Stimulated activated memory B cell treated with anti-CD40 and anti-IgM and Interleukin-4, amounts not matched to agents 10 μg/mL and 1 μg/mL and 100 μg/mL, for 72 hours (primary cell): ENCODE data around the gene CHRDL1.
"Not testable (repeated sequence)": the region's sequence is repeated elsewhere in the genome, so short reads cannot be mapped to it uniquely, and the experiment has no call there.

ENCODE experiments used
- ATAC-seq: fragments of 150-1000 bp; cut with Tn5 transposase; 2 replicates; pipeline ENCODE4 v1.10.0; 2021
- H3K27ac Mint-ChIP-seq: one replicate; pipeline ENCODE4 v1.8.0; 2022; ENCODE audit warnings: mild to moderate bottlenecking, mixed read lengths
- H3K27me3 Mint-ChIP-seq: one replicate; pipeline ENCODE4 v1.8.0; 2022; ENCODE audit warnings: mixed read lengths
- H3K36me3 Mint-ChIP-seq: one replicate; pipeline ENCODE4 v1.8.0; 2022; ENCODE audit warnings: mixed read lengths
- H3K4me1 Mint-ChIP-seq: one replicate; pipeline ENCODE4 v1.8.0; 2022; ENCODE audit warnings: mixed read lengths
- H3K4me3 Mint-ChIP-seq: one replicate; pipeline ENCODE4 v1.8.0; 2022; ENCODE audit warnings: mild to moderate bottlenecking, moderate library complexity, mixed read lengths
- H3K9me3 Mint-ChIP-seq: one replicate; pipeline ENCODE4 v1.8.0; 2022; ENCODE audit warnings: mixed read lengths

Gene CHRDL1

GRCh38 chrX:110795645-110796406 is at the start of gene CHRDL1:
TSS of gene CHRDL1 (minus strand) at chrX:110795817. CDS start at chrX:110792181, 3,636 bp downstream.
- Mint-ChIP-seq H3K9me3 (no peaks in the 10 kb centered on the region), H3K4me3 (no peak within 1 kb of the TSS), H3K4me1 (no peaks in the 10 kb centered on the region), H3K27ac (no peak within 1 kb of the TSS), H3K27me3 (peaks cover 8% of the 10 kb centered on the region), H3K36me3 (no peaks in the 10 kb centered on the region)
- ATAC-seq = no peak

- Mint-ChIP-seq H3K27ac (no peak overlapping the region), H3K4me1 (peaks cover 5% of the 10 kb centered on the region), H3K4me3 (no peak overlapping the region), H3K27me3 (no peaks in the 10 kb centered on the region), H3K9me3 (no peaks in the 10 kb centered on the region), H3K36me3 (no peaks in the 10 kb centered on the region)
- ATAC-seq = no peak
Observed at GRCh38 chrX:110836982-110837381, 41.4 kb upstream of the CHRDL1 start.

- Mint-ChIP-seq H3K27ac (no peak overlapping the region), H3K36me3 (no peaks in the 10 kb centered on the region), H3K4me3 (no peak overlapping the region), H3K4me1 (peaks cover 5% of the 10 kb centered on the region), H3K9me3 (no peaks in the 10 kb centered on the region), H3K27me3 (no peaks in the 10 kb centered on the region)
- no peak for ATAC-seq
Observed at GRCh38 chrX:110836451-110836850, 40.8 kb upstream of the CHRDL1 start.

- Mint-ChIP-seq H3K4me3 (no peak overlapping the region), H3K4me1 (peaks cover 5% of the 10 kb centered on the region), H3K27ac (no peak overlapping the region), H3K36me3 (no peaks in the 10 kb centered on the region), H3K9me3 (no peaks in the 10 kb centered on the region), H3K27me3 (no peaks in the 10 kb centered on the region)
- no peak for ATAC-seq
Observed at GRCh38 chrX:110836001-110836400, 40.4 kb upstream of the CHRDL1 start.

- H3K4me3 Mint-ChIP-seq = no peak overlapping the region
- ATAC-seq = no peak
Observed at GRCh38 chrX:110825972-110826371, 30.4 kb upstream of the CHRDL1 start.

GRCh38 chrX:110816543-110816942 is 20.9 kb upstream of the CHRDL1 start:
- not testable (repeated sequence) for H3K4me3 Mint-ChIP-seq, H3K27me3 Mint-ChIP-seq, H3K4me1 Mint-ChIP-seq, H3K9me3 Mint-ChIP-seq, H3K27ac Mint-ChIP-seq, H3K36me3 Mint-ChIP-seq, ATAC-seq

More at GRCh38 chrX:110825972-110826371, 30.4 kb upstream of the CHRDL1 start:
- Mint-ChIP-seq H3K27me3 (no peaks in the 10 kb centered on the region), H3K4me1 (no peaks in the 10 kb centered on the region), H3K27ac (no peak overlapping the region), H3K36me3 (no peaks in the 10 kb centered on the region), H3K9me3 (no peaks in the 10 kb centered on the region)

GRCh38 chrX:110806145-110806544 is 10.5 kb upstream of the CHRDL1 start:
- no peaks in the 10 kb centered on the region for H3K27me3 Mint-ChIP-seq
- no peaks in the 10 kb centered on the region for H3K36me3 Mint-ChIP-seq
- H3K4me3 Mint-ChIP-seq = no peak overlapping the region
- no peak for ATAC-seq
- no peaks in the 10 kb centered on the region for H3K4me1 Mint-ChIP-seq
- no peak overlapping the region for H3K27ac Mint-ChIP-seq
- H3K9me3 Mint-ChIP-seq = no peaks in the 10 kb centered on the region

GRCh38 chrX:110805303-110805702 is 9.7 kb upstream of the CHRDL1 start:
- Mint-ChIP-seq H3K9me3 (no peaks in the 10 kb centered on the region), H3K4me3 (no peak overlapping the region), H3K36me3 (no peaks in the 10 kb centered on the region), H3K27me3 (no peaks in the 10 kb centered on the region), H3K4me1 (no peaks in the 10 kb centered on the region), H3K27ac (no peak overlapping the region)
- ATAC-seq = no peak

GRCh38 chrX:110804446-110804845 is 8.8 kb upstream of the CHRDL1 start:
- H3K27me3 Mint-ChIP-seq = no peaks in the 10 kb centered on the region
- no peaks in the 10 kb centered on the region for H3K9me3 Mint-ChIP-seq
- no peaks in the 10 kb centered on the region for H3K36me3 Mint-ChIP-seq
- H3K4me3 Mint-ChIP-seq = no peak overlapping the region
- H3K27ac Mint-ChIP-seq = no peak overlapping the region
- no peak for ATAC-seq
- H3K4me1 Mint-ChIP-seq = no peaks in the 10 kb centered on the region

GRCh38 chrX:110803506-110803905 is 7.9 kb upstream of the CHRDL1 start:
- Mint-ChIP-seq H3K36me3 (no peaks in the 10 kb centered on the region), H3K9me3 (no peaks in the 10 kb centered on the region), H3K4me3 (no peak overlapping the region), H3K27ac (no peak overlapping the region), H3K4me1 (no peaks in the 10 kb centered on the region), H3K27me3 (no peaks in the 10 kb centered on the region)
- no peak for ATAC-seq

GRCh38 chrX:110796407-110796697 is 735 bp upstream of the CHRDL1 start:
- H3K36me3 Mint-ChIP-seq = no peaks in the 10 kb centered on the region
- H3K4me1 Mint-ChIP-seq = no peaks in the 10 kb centered on the region
- no peak overlapping the region for H3K27ac Mint-ChIP-seq
- H3K9me3 Mint-ChIP-seq = no peaks in the 10 kb centered on the region
- peaks cover 8% of the 10 kb centered on the region for H3K27me3 Mint-ChIP-seq
- H3K4me3 Mint-ChIP-seq = no peak overlapping the region
- ATAC-seq = no peak

- ATAC-seq = no peak
- Mint-ChIP-seq H3K4me3 (no peak overlapping the region), H3K36me3 (no peaks in the 10 kb centered on the region), H3K9me3 (no peaks in the 10 kb centered on the region), H3K27me3 (peaks cover 8% of the 10 kb centered on the region), H3K27ac (no peak overlapping the region), H3K4me1 (no peaks in the 10 kb centered on the region)
Observed at GRCh38 chrX:110794601-110795000, 1.0 kb downstream of the CHRDL1 start.

- H3K27me3 Mint-ChIP-seq = peaks cover 3% of the 10 kb centered on the region
- no peaks in the 10 kb centered on the region for H3K9me3 Mint-ChIP-seq
- H3K36me3 Mint-ChIP-seq = no peaks in the 10 kb centered on the region
- no peak overlapping the region for H3K4me3 Mint-ChIP-seq
- H3K27ac Mint-ChIP-seq = no peak overlapping the region
- H3K4me1 Mint-ChIP-seq = no peaks in the 10 kb centered on the region
- no peak for ATAC-seq
Observed at GRCh38 chrX:110791071-110791470, 4.5 kb downstream of the CHRDL1 start.

- H3K36me3 Mint-ChIP-seq = no peaks in the 10 kb centered on the region
- no peak overlapping the region for H3K27ac Mint-ChIP-seq
- no peak for ATAC-seq
- H3K4me1 Mint-ChIP-seq = no peaks in the 10 kb centered on the region
- no peak overlapping the region for H3K4me3 Mint-ChIP-seq
- no peaks in the 10 kb centered on the region for H3K27me3 Mint-ChIP-seq
- no peaks in the 10 kb centered on the region for H3K9me3 Mint-ChIP-seq
Observed at GRCh38 chrX:110786486-110786885, 9.1 kb downstream of the CHRDL1 start.

GRCh38 chrX:110759785-110760184 is 35.8 kb downstream of the CHRDL1 start:
- peaks cover 3% of the 10 kb centered on the region for H3K9me3 Mint-ChIP-seq
- no peak overlapping the region for H3K27ac Mint-ChIP-seq
- H3K36me3 Mint-ChIP-seq = no peaks in the 10 kb centered on the region
- H3K4me3 Mint-ChIP-seq = no peak overlapping the region
- H3K27me3 Mint-ChIP-seq = no peaks in the 10 kb centered on the region
- H3K4me1 Mint-ChIP-seq = no peaks in the 10 kb centered on the region
- no peak for ATAC-seq

GRCh38 chrX:110758781-110759422 is 36.7 kb downstream of the CHRDL1 start:
- Mint-ChIP-seq H3K9me3 (peaks cover 3% of the 10 kb centered on the region), H3K27ac (no peak overlapping the region), H3K4me3 (no peak overlapping the region), H3K4me1 (no peaks in the 10 kb centered on the region), H3K27me3 (no peaks in the 10 kb centered on the region), H3K36me3 (no peaks in the 10 kb centered on the region)
- no peak for ATAC-seq
